H1 (cell line): ENCODE results near the gene LPCAT3. TPM values are rescaled to one million over a fixed set of nuclear protein-coding genes. Genes with fewer than 3 reads are reported as not detected.
A peak's percentile ranks its signal among the peaks of the same experiment; 100 is the strongest.

ENCODE experiments used
- CTCF ChIA-PET: fragments of 300-600 bp; sonication (Branson Sonifier 250); formaldehyde crosslinking; loops from one replicate; lab custom pipeline; 2021; ENCODE audit not compliant: partially characterized antibody; lab: Charles Lee
- POLR2A ChIA-PET: fragments of 300-600 bp; sonication (Branson Sonifier 250); formaldehyde crosslinking; loops from one replicate; lab custom pipeline; 2021; ENCODE audit warnings: inconsistent platforms; ENCODE audit not compliant: partially characterized antibody; lab: Charles Lee
- DNase-seq, 2 experiments: peaks; one replicate each; pipeline versions ENCODE4 v3.0.0 to v3.0.0-alpha.2; 2010 to 2022; ENCODE audit warnings: low spot score in 2 of 2, low read depth in 1 of 2, mixed read lengths in 1 of 2
- FAIRE-seq: peaks from 2 replicates; lab custom pipeline; 2011; peaks lifted over from hg19 to GRCh38; lab: Jason Lieb, UNC
- H2AFZ ChIP-seq: 2 replicates; pipeline ENCODE4 v1.8.1; 2012; ENCODE audit warnings: low read length, inconsistent platforms
- H2AK5ac ChIP-seq: 2 replicates; pipeline ENCODE4 v1.6.1; 2013; ENCODE audit warnings: low read depth, low read length
- H2BK120ac ChIP-seq: replicated peaks from 2 replicates; pipeline ENCODE3; 2013; ENCODE audit warnings: low read depth, low read length, inconsistent platforms
- H2BK12ac ChIP-seq: 2 replicates; pipeline ENCODE4 v1.6.1; 2013; ENCODE audit warnings: low read depth, low read length
- H2BK15ac ChIP-seq: 2 replicates; pipeline ENCODE4 v1.6.1; 2013; ENCODE audit warnings: low read length
- H2BK20ac ChIP-seq: 2 replicates; pipeline ENCODE4 v1.6.1; 2013; ENCODE audit warnings: low read length
- H2BK5ac ChIP-seq: 2 replicates; pipeline ENCODE4 v1.6.1; 2013; ENCODE audit warnings: low read depth, low read length
- H3K14ac ChIP-seq: 2 replicates; pipeline ENCODE4 v1.6.1; 2013; ENCODE audit warnings: inconsistent platforms; ENCODE audit not compliant: insufficient read length
- H3K18ac ChIP-seq: 2 replicates; pipeline ENCODE4 v1.6.1; 2013; ENCODE audit warnings: low read length; ENCODE audit errors: extremely low read depth
- H3K23ac ChIP-seq: 2 replicates; pipeline ENCODE4 v1.6.1; 2013; ENCODE audit warnings: inconsistent platforms; ENCODE audit not compliant: insufficient read length
- H3K23me2 ChIP-seq: 2 replicates; pipeline ENCODE4 v1.6.1; 2013; ENCODE audit warnings: low read depth, low read length
- H3K27ac ChIP-seq: 2 replicates; pipeline ENCODE4 v1.6.1; 2011; ENCODE audit warnings: low read depth, low read length, inconsistent platforms
- H3K27me3 ChIP-seq, 4 experiments: replicated peaks in 1 of 4; 1 replicate in 1 of 4; 2 replicates in 3 of 4; pipeline versions ENCODE4 v1.6.1 to v1.8.1; 2011 to 2013; ENCODE audit warnings: low read length in 3 of 4, mild to moderate bottlenecking in 3 of 4, inconsistent platforms in 2 of 4, mixed read lengths in 2 of 4, moderate library complexity in 1 of 4; ENCODE audit not compliant: control insufficient read depth in 3 of 4, insufficient read depth in 3 of 4; ENCODE audit errors: extremely low read depth in 1 of 4
- H3K36me3 ChIP-seq, 4 experiments: 2 replicates each; pipeline versions ENCODE4 v1.6.1 to v1.8.1; 2011 to 2013; ENCODE audit warnings: mild to moderate bottlenecking in 4 of 4, low read length in 3 of 4, moderate library complexity in 2 of 4, control low read depth in 1 of 4, inconsistent platforms in 1 of 4; ENCODE audit not compliant: insufficient read depth in 4 of 4, control insufficient read depth in 2 of 4
- H3K4ac ChIP-seq: replicated peaks from 2 replicates; pipeline ENCODE3; 2013; ENCODE audit warnings: low read length, low read depth, mixed read lengths, inconsistent platforms; ENCODE audit not compliant: insufficient read length
- H3K4me1 ChIP-seq, 4 experiments: replicated peaks in 1 of 4; 1 replicate in 1 of 4; 2 replicates in 3 of 4; pipeline versions ENCODE4 v1.6.1 to v1.8.1; 2011 to 2013; ENCODE audit warnings: low read length in 3 of 4, inconsistent platforms in 2 of 4, mixed read lengths in 1 of 4; ENCODE audit not compliant: insufficient read depth in 4 of 4, control insufficient read depth in 3 of 4
- H3K4me2 ChIP-seq, 2 experiments: 2 replicates each; pipeline versions ENCODE4 v1.6.1 to v1.8.1; 2011 to 2013; ENCODE audit warnings: low read depth in 2 of 2, low read length in 2 of 2, control low read depth in 1 of 2, inconsistent platforms in 1 of 2, mild to moderate bottlenecking in 1 of 2; ENCODE audit not compliant: insufficient read depth in 1 of 2
- H3K4me3 ChIP-seq, 4 experiments: fragments of 200-600, 300-600 bp in 1 of 4; sonication (generic), shearing (Covaris generic), sonication (Bioruptor Twin) in 1 of 4; 2 replicates each; pipeline versions ENCODE4 v1.5.1 to v1.8.1; 2011 to 2016; ENCODE audit warnings: low read length in 4 of 4, low read depth in 3 of 4, control low read depth in 2 of 4, inconsistent platforms in 2 of 4, mild to moderate bottlenecking in 2 of 4, mixed read lengths in 1 of 4, moderate library complexity in 1 of 4; ENCODE audit not compliant: insufficient read depth in 2 of 4; ENCODE audit errors: extremely low read depth in 1 of 4
- H3K56ac ChIP-seq: replicated peaks from 2 replicates; pipeline ENCODE3; 2013; ENCODE audit warnings: low read depth, mild to moderate bottlenecking, mixed read lengths, low read length, inconsistent platforms; ENCODE audit not compliant: insufficient read length
- H3K79me1 ChIP-seq: 2 replicates; pipeline ENCODE4 v1.6.1; 2013; ENCODE audit warnings: low read depth, low read length, control low read depth
- H3K79me2 ChIP-seq, 2 experiments: 2 replicates each; pipeline versions ENCODE4 v1.6.1 to v1.8.1; 2012 to 2013; ENCODE audit warnings: low read length in 2 of 2, mild to moderate bottlenecking in 2 of 2, inconsistent platforms in 1 of 2; ENCODE audit not compliant: insufficient read depth in 2 of 2, control insufficient read depth in 1 of 2
- H3K9ac ChIP-seq, 4 experiments: replicated peaks in 1 of 4; 1 replicate in 1 of 4; 2 replicates in 3 of 4; pipeline versions ENCODE4 v1.6.1 to v1.8.1; 2011 to 2013; ENCODE audit warnings: low read depth in 3 of 4, low read length in 3 of 4, control low read depth in 2 of 4, mild to moderate bottlenecking in 2 of 4, moderate library complexity in 2 of 4, inconsistent platforms in 1 of 4; ENCODE audit errors: extremely low read depth in 1 of 4
- H3K9me3 ChIP-seq, 2 experiments: 2 replicates each; pipeline versions ENCODE4 v1.6.1 to v1.8.1; 2012 to 2013; ENCODE audit warnings: mild to moderate bottlenecking in 2 of 2, moderate library complexity in 2 of 2, control low read depth in 1 of 2, inconsistent platforms in 1 of 2, low read depth in 1 of 2, low read length in 1 of 2, mixed read lengths in 1 of 2; ENCODE audit not compliant: insufficient read depth in 2 of 2
- H4K20me1 ChIP-seq, 2 experiments: replicated peaks in 1 of 2; 2 replicates each; pipeline versions ENCODE3 to v1.8.1; 2011 to 2013; ENCODE audit warnings: inconsistent platforms in 2 of 2, low read length in 2 of 2, mild to moderate bottlenecking in 1 of 2; ENCODE audit not compliant: insufficient read depth in 2 of 2, control insufficient read depth in 1 of 2
- H4K5ac ChIP-seq: 2 replicates; pipeline ENCODE4 v1.6.1; 2013; ENCODE audit warnings: low read length, low read depth, mixed read lengths, inconsistent platforms; ENCODE audit not compliant: insufficient read length
- H4K8ac ChIP-seq: 2 replicates; pipeline ENCODE4 v1.8.0; 2013; ENCODE audit warnings: mild to moderate bottlenecking, moderate library complexity, low read length, inconsistent platforms; ENCODE audit not compliant: insufficient read depth; ENCODE audit errors: extremely low read depth
- H4K91ac ChIP-seq: replicated peaks from 2 replicates; pipeline ENCODE3; 2013; ENCODE audit warnings: low read length, mixed read lengths, inconsistent platforms; ENCODE audit not compliant: insufficient read length
- CREB1 ChIP-seq: IDR thresholded peaks from 2 replicates; pipeline ENCODE4 v1.6.1; 2012; ENCODE audit warnings: inconsistent platforms
- EGR1 ChIP-seq: IDR thresholded peaks from 2 replicates; pipeline ENCODE4 v1.6.1; 2011; ENCODE audit warnings: low read depth, low read length, borderline replicate concordance
- EP300 ChIP-seq, 2 experiments: IDR thresholded peaks; 1 replicate in 1 of 2; 2 replicates in 1 of 2; pipeline ENCODE4 v1.6.1; 2011 to 2012; ENCODE audit warnings: low read depth in 2 of 2, low read length in 2 of 2, mild to moderate bottlenecking in 2 of 2, borderline replicate concordance in 1 of 2, inconsistent platforms in 1 of 2, moderate library complexity in 1 of 2
- SAP30 ChIP-seq: fragments of 300-600 bp; sonication (generic); IDR thresholded peaks from 2 replicates; pipeline ENCODE4 v1.7.1; 2012; ENCODE audit warnings: low read length, moderate library complexity, mild to moderate bottlenecking, inconsistent platforms; ENCODE audit not compliant: insufficient read depth, insufficient replicate concordance
- SRF ChIP-seq: IDR thresholded peaks from 2 replicates; pipeline ENCODE4 v1.6.1; 2011; ENCODE audit warnings: mild to moderate bottlenecking, low read depth, low read length, moderate library complexity
- TAF7 ChIP-seq: optimal IDR thresholded peaks from 2 replicates; pipeline ENCODE3; 2011; ENCODE audit warnings: low read depth, mild to moderate bottlenecking, inconsistent platforms, low read length, moderate library complexity, borderline replicate concordance
- WGBS, 2 experiments: shearing (Covaris generic) in 1 of 2; methylation state at CpG; one replicate each; pipeline versions ENCODE4 v1.1.6 to v1.1.7; 2013 to 2015; ENCODE audit warnings: low lambda C conversion rate in 2 of 2, mixed read lengths in 2 of 2, inconsistent platforms in 1 of 2, low coverage in 1 of 2, missing lambda C conversion rate in 1 of 2; ENCODE audit not compliant: insufficient replicate concordance in 2 of 2, insufficient coverage in 1 of 2, insufficient read length in 1 of 2; ENCODE audit errors: extremely low coverage in 1 of 2, missing lambda C conversion rate in 1 of 2; 5-methylcytosine and 5-hydroxymethylcytosine counted together
- polyA plus RNA-seq, 7 experiments: library from polyadenylated mRNA; depleted of rRNA in 3 of 7; stranded (reverse) in 5 of 7; unstranded in 2 of 7; fragments of >200 nt in 5 of 7; fragments of 200-250 nt in 2 of 7; gene quantifications; 1 replicate in 5 of 7; 2 replicates in 1 of 7; 4 replicates in 1 of 7; pipeline versions ENCODE4 v1.2.1 to v1.2.3, GENCODE V29; 2011 to 2013; ENCODE audit warnings: missing spikeins in 2 of 7, mixed read lengths in 2 of 7
- total RNA-seq: library from RNA; stranded (reverse); fragmentation: NEBNext Ultra II Directional; extraction: Animal tissue kit (Norgen Biotek cat#: 25700); gene quantifications from 2 replicates; pipeline ENCODE4 v1.2.1, GENCODE V29; 2021
- TF ChIP-seq, protein P1 (sequence below): IDR thresholded peaks from 2 replicates; pipeline ENCODE4 v1.6.1; 2012; ENCODE audit warnings: inconsistent platforms
- TF ChIP-seq, protein P2 (sequence below), 3 experiments: IDR thresholded peaks; 1 replicate in 2 of 3; 2 replicates in 1 of 3; pipeline versions ENCODE4 v1.5.1 to v1.6.1; 2011; ENCODE audit warnings: low read length in 3 of 3, mild to moderate bottlenecking in 3 of 3, inconsistent platforms in 2 of 3, low read depth in 1 of 3, moderate library complexity in 1 of 3; ENCODE audit not compliant: insufficient read depth in 1 of 3; ENCODE audit errors: control extremely low read depth in 1 of 3

LPCAT3 gene
- total and polyA plus RNA-seq, 2 of the 8 experiments (the other 6 are each of a cell fraction or from before 2014, with no cell fraction given): 55.8 to 70.4 TPM

DNA sequence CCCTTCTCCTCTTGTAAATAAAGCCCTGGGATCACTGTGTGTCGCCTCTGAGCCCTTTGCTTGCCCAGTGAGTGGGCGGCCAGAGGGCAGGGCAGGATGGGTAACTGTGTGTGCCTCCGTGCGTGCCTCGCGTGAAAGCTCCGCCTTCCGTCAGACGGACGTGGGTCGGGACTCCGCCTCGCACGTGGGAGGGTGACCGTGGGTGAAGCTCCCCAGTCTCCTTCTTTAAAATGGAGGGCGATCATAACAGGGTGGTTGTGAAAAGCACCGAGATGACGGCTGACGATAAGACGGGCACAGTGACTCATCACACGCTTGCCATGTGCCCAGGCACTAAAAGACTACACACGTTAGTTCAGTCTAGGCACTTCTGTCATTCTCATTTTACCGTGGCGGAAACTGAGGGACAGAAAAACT lies 57.0 kb downstream of the LPCAT3 start:
- H2BK120ac ChIP-seq: peak overlapping the region; percentile 84
- H3K27ac ChIP-seq: peak overlapping the region; percentile 51; the same call in 1 of the 2 replicates
- POLR2A ChIA-PET: interaction anchor here (0.7 to 44.0 kb wide), 13 partner anchors 8 to 147 kb away, joined by 3 to 1596 read pairs (median 4); partner anchors contain the start of genes ATN1, C12orf57, C1RL and EMG1

More for the DNA sequence above, 57.0 kb downstream of the LPCAT3 start:
- TF ChIP-seq, protein P1, sequence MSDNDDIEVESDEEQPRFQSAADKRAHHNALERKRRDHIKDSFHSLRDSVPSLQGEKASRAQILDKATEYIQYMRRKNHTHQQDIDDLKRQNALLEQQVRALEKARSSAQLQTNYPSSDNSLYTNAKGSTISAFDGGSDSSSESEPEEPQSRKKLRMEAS: peak; percentile 35; the same call in 1 of the 2 replicates
- TF ChIP-seq CREB1: no peak
- TF ChIP-seq SAP30: no peak
- TF ChIP-seq TAF7: no peak
- TF ChIP-seq, protein P2, sequence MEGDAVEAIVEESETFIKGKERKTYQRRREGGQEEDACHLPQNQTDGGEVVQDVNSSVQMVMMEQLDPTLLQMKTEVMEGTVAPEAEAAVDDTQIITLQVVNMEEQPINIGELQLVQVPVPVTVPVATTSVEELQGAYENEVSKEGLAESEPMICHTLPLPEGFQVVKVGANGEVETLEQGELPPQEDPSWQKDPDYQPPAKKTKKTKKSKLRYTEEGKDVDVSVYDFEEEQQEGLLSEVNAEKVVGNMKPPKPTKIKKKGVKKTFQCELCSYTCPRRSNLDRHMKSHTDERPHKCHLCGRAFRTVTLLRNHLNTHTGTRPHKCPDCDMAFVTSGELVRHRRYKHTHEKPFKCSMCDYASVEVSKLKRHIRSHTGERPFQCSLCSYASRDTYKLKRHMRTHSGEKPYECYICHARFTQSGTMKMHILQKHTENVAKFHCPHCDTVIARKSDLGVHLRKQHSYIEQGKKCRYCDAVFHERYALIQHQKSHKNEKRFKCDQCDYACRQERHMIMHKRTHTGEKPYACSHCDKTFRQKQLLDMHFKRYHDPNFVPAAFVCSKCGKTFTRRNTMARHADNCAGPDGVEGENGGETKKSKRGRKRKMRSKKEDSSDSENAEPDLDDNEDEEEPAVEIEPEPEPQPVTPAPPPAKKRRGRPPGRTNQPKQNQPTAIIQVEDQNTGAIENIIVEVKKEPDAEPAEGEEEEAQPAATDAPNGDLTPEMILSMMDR (IDR thresholded peaks at IDR 0.05; ENCODE audit: control extremely low read depth in 1 of 3, insufficient read depth in 1 of 3, low read depth in 1 of 3, low read length in 3 of 3): no peak
- TF ChIP-seq SRF: no peak
- peak; percentile 64; the same call in 1 of the 2 replicates for TF ChIP-seq EGR1
- no peak for TF ChIP-seq EP300 (IDR thresholded peaks at IDR 0.05; ENCODE audit: borderline replicate concordance in 1 of 2, low read depth in 2 of 2, low read length in 2 of 2)
- peak overlapping the region in 2 of 4 experiments; percentile 68 to 79; a peak in 4 of 8 replicates for H3K4me3 ChIP-seq
- H3K79me2 ChIP-seq: peaks cover 0 to 14% of the 10 kb centered on the region in 2 experiments; a peak in 2 of 4 replicates
- H3K9me3 ChIP-seq: no peaks in the 10 kb centered on the region
- no peaks in the 10 kb centered on the region for H3K79me1 ChIP-seq
- H3K4ac ChIP-seq: peak overlapping the region; percentile 94
- DNase-seq (no peak), FAIRE-seq (no peak)
- 55% methylated on average over 24 of the region's 24 CpGs; no CpG with 5 or more reads in 1 of the 2 experiments for WGBS, 2 experiments
- H3K23ac ChIP-seq: no peak overlapping the region
- H3K27me3 ChIP-seq: no peaks in the 10 kb centered on the region
- no peak overlapping the region for H3K14ac ChIP-seq
- H3K36me3 ChIP-seq: peaks cover 2 to 16% (median 8%) of the 10 kb centered on the region in 4 experiments; a peak in 7 of 8 replicates
- H2AK5ac ChIP-seq: peak overlapping the region; percentile 76; the same call in 1 of the 2 replicates
- H2BK15ac ChIP-seq: peak overlapping the region; percentile 93; the same call in 1 of the 2 replicates
- H3K18ac ChIP-seq: peak overlapping the region; percentile 63; the same call in 1 of the 2 replicates
- peak overlapping the region; percentile 94 for H2BK12ac ChIP-seq
- H3K23me2 ChIP-seq: peaks cover 16% of the 10 kb centered on the region; the same call in 1 of the 2 replicates
- peak overlapping the region; percentile 79 for H3K56ac ChIP-seq
- no peak overlapping the region for H2AFZ ChIP-seq
- H2BK5ac ChIP-seq: peak overlapping the region; percentile 85; the same call in 1 of the 2 replicates
- peaks cover 12 to 37% (median 30%) of the 10 kb centered on the region in 4 experiments for H3K4me1 ChIP-seq
- H4K20me1 ChIP-seq: no peaks in the 10 kb centered on the region
- peak overlapping the region; percentile 66 to 93 for H3K4me2 ChIP-seq
- H3K9ac ChIP-seq: peak overlapping the region in 1 of 4 experiments; percentile 29; a peak in 1 of 7 replicates
- H4K5ac ChIP-seq: peak overlapping the region; percentile 35
- H2BK20ac ChIP-seq: peak overlapping the region; percentile 67
- H4K91ac ChIP-seq: peak overlapping the region; percentile 97
- CTCF ChIA-PET: interaction anchor here (0.8 to 12.2 kb wide), 26 partner anchors 8 to 184 kb away, joined by 3 to 277 read pairs (median 6); partner anchors contain the start of genes C12orf57, LPCAT3, PHB2 and PTPN6
- peak overlapping the region; percentile 66; the same call in 1 of the 2 replicates for H4K8ac ChIP-seq
